NB4 (cell line): ENCODE data around the gene KCNQ5.

Source experiments
- DNase-seq: peaks from one replicate; pipeline ENCODE4 v3.0.0; 2010; ENCODE audit warnings: low read depth
- H3K4me3 ChIP-seq: one replicate; pipeline ENCODE4 v1.5.1; 2011; ENCODE audit warnings: mild to moderate bottlenecking, low read depth, low read length, moderate library complexity
- CTCF ChIP-seq: IDR thresholded peaks from one replicate; pipeline ENCODE4 v1.5.1; 2012; ENCODE audit warnings: low read depth, low read length
- MAX ChIP-seq: IDR thresholded peaks from 2 replicates; pipeline ENCODE4 v1.6.1; 2011; ENCODE audit warnings: low read depth, low read length
- MYC ChIP-seq: IDR thresholded peaks from 2 replicates; pipeline ENCODE4 v1.6.1; 2011; ENCODE audit warnings: low read depth, low read length
- POLR2A ChIP-seq: IDR thresholded peaks from 2 replicates; pipeline ENCODE4 v1.6.1; 2011; ENCODE audit warnings: mild to moderate bottlenecking; ENCODE audit not compliant: insufficient read length; ENCODE audit errors: extremely low read depth

The KCNQ5 gene

GRCh38 chr6:72861935-72862432 lies 240.1 kb downstream of the KCNQ5 start:
- TF ChIP-seq MAX: peak; percentile 20; the same call in 1 of the 2 replicates
- TF ChIP-seq POLR2A: no peak
- TF ChIP-seq CTCF: no peak
- 0 out of 2 replicates have a peak, but pooled peaks have one; percentile 10 for TF ChIP-seq MYC
- H3K4me3 ChIP-seq: no peak overlapping the region
- peak; percentile 72 for DNase-seq

GRCh38 chr6:72863131-72863530 lies 241.3 kb downstream of the KCNQ5 start:
- no peak overlapping the region for H3K4me3 ChIP-seq
- TF ChIP-seq MAX (no peak), POLR2A (no peak), MYC (no peak), CTCF (no peak)
- no peak for DNase-seq

- DNase-seq: no peak
- TF ChIP-seq CTCF (no peak), POLR2A (no peak), MAX (no peak), MYC (no peak)
- no peak overlapping the region for H3K4me3 ChIP-seq
Observed at GRCh38 chr6:72864236-72864635, 242.4 kb downstream of the KCNQ5 start.

- peak; percentile 8 for DNase-seq
- TF ChIP-seq MAX (no peak), CTCF (no peak), POLR2A (no peak), MYC (no peak)
- H3K4me3 ChIP-seq: no peak overlapping the region
Observed at GRCh38 chr6:72864799-72865198, 242.9 kb downstream of the KCNQ5 start.

GRCh38 chr6:72865467-72865866 lies 243.6 kb downstream of the KCNQ5 start:
- DNase-seq: no peak
- TF ChIP-seq MAX (no peak), POLR2A (no peak), MYC (no peak), CTCF (no peak)
- H3K4me3 ChIP-seq: no peak overlapping the region

- TF ChIP-seq MYC: no peak
- no peak for TF ChIP-seq MAX
- TF ChIP-seq POLR2A: no peak
- TF ChIP-seq CTCF: no peak
- no peak for DNase-seq
- H3K4me3 ChIP-seq: no peak overlapping the region
Observed at GRCh38 chr6:72869621-72870020, 247.8 kb downstream of the KCNQ5 start.
